Measurements from ENCODE around the gene UST. TPM values are rescaled to one million over a fixed set of nuclear protein-coding genes. Genes with fewer than 3 reads are reported as not detected.

Gene UST
- total RNA-seq, 4 donors from 2014 or later, result 9.6 to 34.6 (median 25.9) TPM

DNA sequence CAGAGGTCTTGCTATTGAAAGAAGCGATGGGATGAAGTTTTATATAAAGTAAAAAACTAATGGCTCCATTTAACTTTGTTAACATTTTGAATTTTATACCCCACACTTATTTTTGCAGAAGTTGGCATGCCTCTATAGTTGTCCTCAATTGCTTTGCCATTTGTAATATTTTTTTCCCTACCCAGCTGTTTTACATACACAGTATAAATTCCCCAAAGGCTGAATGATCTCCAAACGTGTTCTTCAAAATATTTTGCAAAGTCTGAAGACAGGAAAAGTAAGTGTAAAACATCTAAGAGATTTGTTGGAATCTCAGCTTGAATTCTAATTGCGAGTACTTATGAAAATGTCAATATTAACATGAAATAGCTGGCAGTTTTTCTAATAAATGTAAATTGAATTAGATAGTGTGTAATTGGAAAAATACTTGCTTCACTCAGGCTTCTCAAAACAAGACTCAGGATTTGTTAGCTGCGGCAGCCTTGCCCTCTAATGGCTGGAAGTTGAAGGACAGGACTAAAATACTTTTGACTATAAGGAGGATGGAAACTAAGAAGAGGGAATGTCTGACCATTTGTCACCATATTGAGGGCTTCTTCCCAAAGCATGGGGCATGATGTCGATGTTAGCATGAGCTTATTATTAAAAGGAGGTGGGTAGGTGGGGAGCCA, 226.8 kb downstream of the UST start:
- TF ChIP-seq, protein P1, sequence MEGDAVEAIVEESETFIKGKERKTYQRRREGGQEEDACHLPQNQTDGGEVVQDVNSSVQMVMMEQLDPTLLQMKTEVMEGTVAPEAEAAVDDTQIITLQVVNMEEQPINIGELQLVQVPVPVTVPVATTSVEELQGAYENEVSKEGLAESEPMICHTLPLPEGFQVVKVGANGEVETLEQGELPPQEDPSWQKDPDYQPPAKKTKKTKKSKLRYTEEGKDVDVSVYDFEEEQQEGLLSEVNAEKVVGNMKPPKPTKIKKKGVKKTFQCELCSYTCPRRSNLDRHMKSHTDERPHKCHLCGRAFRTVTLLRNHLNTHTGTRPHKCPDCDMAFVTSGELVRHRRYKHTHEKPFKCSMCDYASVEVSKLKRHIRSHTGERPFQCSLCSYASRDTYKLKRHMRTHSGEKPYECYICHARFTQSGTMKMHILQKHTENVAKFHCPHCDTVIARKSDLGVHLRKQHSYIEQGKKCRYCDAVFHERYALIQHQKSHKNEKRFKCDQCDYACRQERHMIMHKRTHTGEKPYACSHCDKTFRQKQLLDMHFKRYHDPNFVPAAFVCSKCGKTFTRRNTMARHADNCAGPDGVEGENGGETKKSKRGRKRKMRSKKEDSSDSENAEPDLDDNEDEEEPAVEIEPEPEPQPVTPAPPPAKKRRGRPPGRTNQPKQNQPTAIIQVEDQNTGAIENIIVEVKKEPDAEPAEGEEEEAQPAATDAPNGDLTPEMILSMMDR (IDR thresholded peaks at IDR 0.05; ENCODE audit: low read depth), result no peak

DNA sequence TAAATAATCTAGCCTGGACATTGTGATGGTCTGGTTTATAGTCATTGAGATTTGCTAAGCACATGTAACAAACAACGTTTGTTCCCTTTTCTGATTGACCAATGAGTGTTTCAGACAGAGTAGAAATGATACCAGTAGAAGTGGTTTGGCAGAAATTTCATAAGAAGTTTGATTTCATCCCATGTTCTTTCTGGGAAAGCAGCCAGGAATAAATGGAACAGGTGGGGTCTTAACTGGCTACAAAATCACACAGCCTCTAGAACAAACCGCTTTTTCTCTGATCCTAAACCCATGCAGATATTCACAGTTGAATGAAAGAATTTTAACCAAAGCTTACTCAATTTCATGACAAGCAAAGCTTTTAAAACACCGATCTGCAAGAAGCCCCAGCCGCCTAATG, 227.5 kb downstream of the UST start:
- TF ChIP-seq, protein P1 (IDR thresholded peaks at IDR 0.05; ENCODE audit: low read depth), result no peak

DNA sequence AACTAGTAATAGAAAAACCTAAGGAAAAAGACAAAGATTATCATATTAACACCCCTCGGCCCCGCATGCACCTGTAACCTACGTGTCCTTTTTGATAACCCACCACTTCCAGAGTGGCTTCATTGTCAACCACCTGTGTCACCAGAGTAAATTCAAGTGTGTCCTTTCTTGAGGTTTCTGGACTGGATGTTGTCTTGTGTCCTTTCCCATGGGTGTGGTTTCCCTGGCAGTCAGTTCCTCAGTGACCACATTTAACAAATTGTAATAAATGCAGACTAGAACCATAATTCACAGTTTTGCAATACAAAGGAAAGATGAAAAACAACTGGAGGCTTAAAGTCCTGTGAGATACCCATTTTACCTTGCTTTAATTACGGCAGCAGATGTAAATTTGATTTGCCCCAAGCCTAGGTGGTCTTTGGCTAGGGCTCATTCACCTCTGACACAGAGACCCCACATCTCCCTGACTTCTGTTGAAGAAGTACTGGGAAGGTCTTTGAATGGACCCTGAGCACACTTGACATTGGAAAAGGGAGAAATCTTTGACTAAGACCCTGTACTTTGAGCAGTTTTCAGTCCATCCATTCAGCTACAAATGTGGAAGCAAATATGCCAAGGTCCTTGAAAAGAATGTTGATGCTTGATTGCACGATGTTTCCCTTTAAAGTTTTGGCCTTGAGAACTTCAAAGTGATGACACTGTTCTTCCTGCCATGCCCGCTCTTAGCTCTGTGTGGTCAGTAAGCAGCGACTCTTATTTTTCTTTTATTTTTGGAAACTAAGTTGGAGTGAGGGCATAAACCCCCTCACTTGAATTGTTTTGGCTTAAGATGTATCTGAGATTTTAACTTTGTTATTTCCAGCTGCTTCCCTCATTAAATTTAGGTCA, 232.4 kb downstream of the UST start:
- TF ChIP-seq, protein P1 (IDR thresholded peaks at IDR 0.05; ENCODE audit: low read depth), result no peak

GRCh38 chr6:148980234-148980633, 233.4 kb downstream of the UST start:
- TF ChIP-seq, protein P1 (IDR thresholded peaks at IDR 0.05; ENCODE audit: low read depth), result no peak

- TF ChIP-seq, protein P1 (IDR thresholded peaks at IDR 0.05; ENCODE audit: low read depth), result no peak
Observed at GRCh38 chr6:148981515-148981914, 234.7 kb downstream of the UST start.

- TF ChIP-seq, protein P1 (IDR thresholded peaks at IDR 0.05; ENCODE audit: low read depth), result no peak
Observed at GRCh38 chr6:148983101-148983761, 236.4 kb downstream of the UST start.

DNA sequence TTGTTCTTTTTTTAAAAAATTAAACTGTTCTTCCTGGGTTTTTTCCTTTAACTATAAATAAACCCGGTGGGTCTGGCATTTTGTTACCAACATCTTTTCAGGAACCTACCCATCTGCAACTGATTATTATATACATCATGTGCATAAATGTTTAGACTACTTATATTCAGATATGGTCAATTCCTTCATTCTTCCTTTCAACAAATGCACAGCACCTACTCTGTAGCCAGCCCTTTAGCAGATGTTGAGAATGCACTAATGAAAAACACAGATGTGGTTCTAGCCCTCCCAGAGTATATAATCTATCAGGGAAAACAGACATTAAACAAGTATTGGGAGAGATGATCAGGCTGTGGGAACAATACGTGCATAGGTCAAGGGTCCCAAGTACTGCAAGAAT, 237.1 kb downstream of the UST start:
- TF ChIP-seq, protein P1 (IDR thresholded peaks at IDR 0.05; ENCODE audit: low read depth), result no peak

All from subcutaneous adipose tissue (tissue), 4 donors.